NCI-H524 treated with DMSO at 0.1 percent for 48 hours (cell line): ENCODE data around the gene ZNF274.
"Not testable (repeated sequence)": the region's sequence is repeated elsewhere in the genome, so short reads cannot be mapped to it uniquely, and the experiment has no call there.

Experiments used
- DNase-seq: peaks from one replicate; lab custom pipeline; 2025; lab: John Stamatoyannopoulos, UW

Gene ZNF274

GRCh38 chr19:58182989-58183816 lies at the start of gene ZNF274:
ZNF274 (plus strand) TSS chr19:58183061; CDS start chr19:58183966, 905 bp downstream.
- peak; percentile 37 for DNase-seq

- no peak for DNase-seq
Observed at GRCh38 chr19:58134244-58134643, 48.6 kb upstream of the ZNF274 start.

- no peak for DNase-seq
Observed at GRCh38 chr19:58145849-58146248, 37.0 kb upstream of the ZNF274 start.

GRCh38 chr19:58147475-58147874 lies 35.4 kb upstream of the ZNF274 start:
- not testable (repeated sequence) for DNase-seq

DNA sequence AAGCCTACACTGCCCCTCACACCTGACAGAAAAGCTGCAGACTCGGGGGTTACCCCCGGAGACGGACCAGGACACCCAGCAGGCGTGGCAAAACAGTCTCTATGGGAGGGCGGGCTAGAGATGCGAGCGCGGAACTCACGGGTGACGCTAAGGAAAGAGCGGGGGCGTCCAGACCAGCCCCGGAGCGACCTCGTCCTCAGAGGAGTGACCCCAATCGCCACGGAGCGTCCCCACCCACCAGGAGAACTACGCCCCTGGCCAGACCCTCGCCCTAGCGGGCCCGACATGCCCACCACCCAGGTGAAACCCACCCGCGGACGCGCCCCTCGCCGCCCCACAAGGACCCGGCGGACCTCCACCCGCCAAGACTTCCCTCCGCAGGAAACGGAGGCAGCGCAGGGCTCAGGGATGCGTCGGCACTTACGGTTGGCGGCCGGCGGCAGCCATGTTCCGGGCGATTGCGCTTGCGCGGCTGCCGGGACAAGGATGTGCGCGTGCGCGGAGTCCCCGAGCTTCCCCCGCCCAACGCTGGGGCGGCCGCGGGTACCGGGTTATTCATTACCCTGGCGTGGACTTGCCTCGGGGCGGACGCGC lies 32.4 kb upstream of the ZNF274 start, which contains the start of gene ZNF329:
ZNF329 (minus strand) TSS at position 462 of the 594 bp plus-strand sequence. CDS start 21,286 bp downstream, outside the sequence.
- DNase-seq, result peak; percentile 23

DNA sequence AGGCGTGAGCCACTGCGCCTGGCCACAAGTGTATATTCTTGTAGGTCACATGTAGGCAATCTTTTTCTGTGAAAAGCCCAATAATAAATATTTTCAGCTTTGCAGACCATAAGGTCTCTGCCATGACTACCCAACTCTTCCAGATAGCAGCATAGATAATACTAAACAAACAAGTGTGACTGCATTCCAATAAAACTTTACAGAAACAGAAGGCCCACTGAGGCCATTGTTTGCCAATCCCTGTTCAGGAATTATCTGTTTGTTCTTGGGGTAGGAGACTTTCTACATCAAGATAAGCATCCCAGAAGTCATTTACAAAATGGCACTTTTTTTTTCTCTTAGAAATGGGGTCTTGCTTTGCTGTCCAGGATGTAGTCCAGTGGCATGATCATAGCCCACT lies 29.5 kb upstream of the ZNF274 start:
- no peak for DNase-seq

DNA sequence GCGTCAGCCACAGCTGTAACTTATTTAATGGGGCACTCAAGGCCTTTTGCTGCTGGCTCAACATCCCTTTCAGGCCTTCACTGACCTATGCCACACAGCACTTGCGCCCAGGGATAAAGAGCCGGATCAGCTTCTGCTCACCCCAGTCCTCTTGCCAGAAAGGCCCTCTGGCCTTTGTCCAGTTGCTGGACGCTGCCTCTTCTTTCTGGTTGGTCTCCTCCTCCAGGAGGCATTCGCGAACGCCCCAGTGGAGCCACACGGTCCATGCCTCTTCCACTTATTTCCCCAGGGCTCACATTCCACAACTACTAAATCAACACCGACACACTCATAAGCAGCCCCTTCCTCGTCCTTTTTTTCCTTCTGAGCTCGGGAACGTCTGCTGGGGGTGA lies 28.6 kb upstream of the ZNF274 start:
- no peak for DNase-seq

- DNase-seq, result peak; percentile 60
Observed at GRCh38 chr19:58154679-58155648, 27.9 kb upstream of the ZNF274 start.

- DNase-seq, result no peak
Observed at GRCh38 chr19:58157045-58157728, 25.7 kb upstream of the ZNF274 start.

DNA sequence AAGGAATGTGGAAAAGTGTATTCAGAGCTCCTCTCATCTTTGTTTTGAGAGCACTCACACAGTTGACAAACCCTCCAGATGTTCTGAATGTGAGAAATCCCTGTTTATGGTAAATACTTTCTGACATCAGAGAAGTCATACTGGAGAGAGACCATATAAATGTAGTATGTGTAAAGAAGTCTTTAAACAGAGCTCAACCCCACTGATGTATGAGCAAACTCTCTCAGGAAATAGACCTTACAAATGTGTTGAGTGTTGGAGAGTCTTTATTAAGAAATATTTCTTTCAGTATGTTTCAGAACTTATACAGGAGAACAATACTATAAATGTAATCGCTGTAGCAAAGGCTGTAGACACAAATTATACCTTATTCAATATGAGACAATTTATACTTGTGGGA lies 16.6 kb upstream of the ZNF274 start:
- DNase-seq, result no peak

DNA sequence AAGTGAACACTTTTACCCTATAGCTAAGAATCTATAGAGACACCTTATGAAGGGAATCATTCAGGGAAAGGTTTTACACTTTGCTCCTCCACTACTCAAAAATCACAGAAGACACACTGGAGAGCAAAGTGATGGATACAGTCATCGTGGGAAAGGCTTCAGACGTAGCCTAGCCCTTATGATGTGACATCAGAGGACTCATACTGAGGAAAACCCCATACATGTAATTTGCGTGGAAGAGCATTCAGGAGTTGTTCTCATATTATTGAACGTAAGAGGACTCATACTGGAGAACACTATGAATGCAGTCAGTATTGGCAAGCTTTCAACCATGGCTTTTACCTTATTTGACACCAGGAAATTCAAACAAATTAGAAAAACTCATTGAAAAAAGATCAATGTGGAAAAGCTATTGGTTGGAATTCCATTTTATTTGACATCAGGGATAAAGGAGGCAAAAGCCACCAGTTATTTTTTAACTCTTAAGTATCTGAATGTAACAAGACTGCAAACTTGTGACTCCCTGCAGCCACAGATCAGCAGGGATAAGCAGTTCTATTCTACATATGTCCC lies 16.1 kb upstream of the ZNF274 start:
- no peak for DNase-seq

GRCh38 chr19:58170860-58171259 lies 12.0 kb upstream of the ZNF274 start:
- no peak for DNase-seq

DNA sequence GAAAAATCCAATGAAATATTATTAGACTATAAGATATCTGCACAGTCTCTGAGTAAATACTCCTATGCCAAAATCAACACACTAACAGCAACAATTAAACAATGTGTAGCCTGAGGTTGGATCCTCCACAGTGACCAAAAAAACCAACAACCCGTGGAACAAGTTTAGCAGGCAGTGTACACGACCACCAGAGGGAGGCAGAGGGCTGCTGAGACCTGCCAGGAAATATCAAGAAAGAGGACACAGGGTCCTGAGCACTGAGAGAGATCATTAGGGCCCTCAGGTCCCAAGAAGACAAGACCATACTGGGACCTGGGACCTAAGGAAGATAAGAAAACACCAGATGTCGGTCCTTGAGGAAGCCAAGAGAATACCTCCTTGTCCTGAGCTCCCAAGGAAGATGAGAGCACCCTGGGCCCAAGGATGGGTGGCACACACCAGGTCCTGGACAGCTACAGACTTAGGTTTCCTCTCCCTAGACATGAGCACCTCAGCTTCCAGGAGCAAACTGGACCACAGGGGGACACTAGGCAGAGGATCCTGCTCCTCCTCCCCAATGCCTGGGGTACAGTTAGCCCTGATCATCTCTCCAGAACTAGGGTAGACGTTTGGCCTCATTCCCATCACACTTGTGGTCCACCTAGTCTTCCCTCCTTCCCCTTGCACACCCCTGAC lies 822 bp upstream of the ZNF274 start:
- no peak for DNase-seq

GRCh38 chr19:58182577-58182988 lies 278 bp upstream of the ZNF274 start:
- no peak for DNase-seq

- DNase-seq, result no peak
Observed at GRCh38 chr19:58183817-58184215, 955 bp downstream of the ZNF274 start.

- DNase-seq, result no peak
Observed at GRCh38 chr19:58196901-58197616, 14.2 kb downstream of the ZNF274 start.

DNA sequence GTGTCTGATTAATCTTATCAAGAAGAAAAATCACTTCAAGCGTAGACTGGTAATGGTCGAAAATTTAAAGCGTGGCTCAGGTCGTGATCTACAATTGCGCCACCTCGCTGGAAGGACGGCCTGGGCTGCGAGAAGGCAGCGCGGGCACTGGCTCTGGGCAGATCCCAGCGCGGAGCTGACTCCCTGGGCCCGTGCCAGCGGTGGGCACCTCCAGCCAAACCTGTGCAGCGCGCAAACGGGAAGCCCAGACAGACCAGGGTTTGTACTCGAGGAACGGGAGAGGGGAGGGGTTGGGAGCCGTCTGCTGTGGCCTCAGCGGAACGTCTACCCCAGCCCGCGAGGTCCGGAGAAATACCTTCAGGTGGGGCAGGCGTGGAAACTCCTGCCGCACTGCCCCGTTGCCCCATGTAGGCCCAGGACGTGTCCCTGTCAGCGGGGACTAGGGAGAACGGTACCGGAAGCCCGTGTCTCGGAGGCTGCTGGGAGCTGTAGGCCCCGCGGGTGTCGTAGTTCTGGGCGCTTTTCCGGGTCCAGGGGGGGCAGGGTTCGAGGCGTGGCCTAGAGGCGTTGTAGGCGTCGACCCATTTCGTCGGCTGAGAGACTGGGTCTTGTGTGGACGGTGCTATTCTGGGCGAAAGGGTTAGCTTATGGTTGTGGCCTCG lies 21.1 kb downstream of the ZNF274 start:
- DNase-seq, result no peak

GRCh38 chr19:58204566-58204965 lies 21.7 kb downstream of the ZNF274 start:
- no peak for DNase-seq

DNA sequence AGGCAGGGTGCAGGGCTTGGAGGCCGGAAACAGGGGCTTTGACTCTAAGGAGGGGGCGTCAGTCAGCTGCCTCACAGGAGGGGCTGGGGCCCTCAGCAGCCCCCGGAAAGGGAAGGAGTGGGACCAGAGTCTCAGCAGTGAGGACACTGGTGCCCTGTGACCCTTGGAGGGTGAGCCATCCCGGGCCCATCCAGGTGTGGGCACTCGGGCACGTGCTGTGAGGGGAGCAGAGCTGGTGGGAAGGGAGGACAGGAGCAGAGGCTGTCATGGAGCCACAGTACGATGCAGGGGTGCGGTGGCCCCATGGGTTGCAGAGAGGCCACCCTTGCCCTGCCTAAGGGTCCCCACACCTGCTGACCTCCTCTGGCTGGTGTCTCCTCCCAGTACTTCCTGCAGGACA lies 26.7 kb downstream of the ZNF274 start:
- DNase-seq, result no peak
